ENCODE measurements around the gene RGS6. TPM values are rescaled to one million over a fixed set of nuclear protein-coding genes. Genes with fewer than 3 reads are reported as not detected.

Gene RGS6
- polyA plus RNA-seq, 2 donors = 0.11 to 0.29 TPM

GRCh38 chr14:72597252-72598233 lies 665.3 kb downstream of the RGS6 start:
- H3K9me3 ChIP-seq (ENCODE audit: control insufficient read depth in 2 of 2, insufficient read depth in 1 of 2, low read depth in 1 of 2, low read length in 1 of 2) = no peaks in the 10 kb centered on the region
- no peaks in the 10 kb centered on the region for H3K36me3 ChIP-seq (ENCODE audit: control insufficient read depth in 2 of 2, insufficient read depth in 2 of 2, low read length in 1 of 2)
- no peaks in the 10 kb centered on the region for H3K4me1 ChIP-seq (ENCODE audit: control insufficient read depth in 2 of 2, insufficient read depth in 2 of 2, low read length in 1 of 2)
- no peak overlapping the region for H3K27ac ChIP-seq (ENCODE audit: low read depth in 2 of 2, low read length in 1 of 2)
- no peak overlapping the region for H3K4me3 ChIP-seq (ENCODE audit: low read depth in 1 of 2, low read length in 2 of 2)
- H3K27me3 ChIP-seq (ENCODE audit: control insufficient read depth in 1 of 2, insufficient read depth in 2 of 2, low read length in 2 of 2) = no peaks in the 10 kb centered on the region
- 53 to 73% methylated on average over 16 of the region's 16 CpGs for WGBS, 2 donors

GRCh38 chr14:72598306-72598705 lies 666.1 kb downstream of the RGS6 start:
- H3K4me3 ChIP-seq (ENCODE audit: low read depth in 1 of 2, low read length in 2 of 2) = no peak overlapping the region
- no peaks in the 10 kb centered on the region for H3K9me3 ChIP-seq (ENCODE audit: control insufficient read depth in 2 of 2, insufficient read depth in 1 of 2, low read depth in 1 of 2, low read length in 1 of 2)
- no peaks in the 10 kb centered on the region for H3K36me3 ChIP-seq (ENCODE audit: control insufficient read depth in 2 of 2, insufficient read depth in 2 of 2, low read length in 1 of 2)
- no peak overlapping the region for H3K27ac ChIP-seq (ENCODE audit: low read depth in 2 of 2, low read length in 1 of 2)
- H3K4me1 ChIP-seq (ENCODE audit: control insufficient read depth in 2 of 2, insufficient read depth in 2 of 2, low read length in 1 of 2) = no peaks in the 10 kb centered on the region
- no peaks in the 10 kb centered on the region for H3K27me3 ChIP-seq (ENCODE audit: control insufficient read depth in 1 of 2, insufficient read depth in 2 of 2, low read length in 2 of 2)
- WGBS, 2 donors = 86 to 94% methylated on average over 5 of the region's 5 CpGs

GRCh38 chr14:72599579-72600470 lies 667.6 kb downstream of the RGS6 start:
- 71 to 76% methylated on average over 16 of the region's 16 CpGs for WGBS, 2 donors
- Histone ChIP-seq H3K27ac (ENCODE audit: low read depth in 2 of 2, low read length in 1 of 2) (no peak overlapping the region), H3K27me3 (ENCODE audit: control insufficient read depth in 1 of 2, insufficient read depth in 2 of 2, low read length in 2 of 2) (no peaks in the 10 kb centered on the region), H3K4me1 (ENCODE audit: control insufficient read depth in 2 of 2, insufficient read depth in 2 of 2, low read length in 1 of 2) (no peaks in the 10 kb centered on the region), H3K36me3 (ENCODE audit: control insufficient read depth in 2 of 2, insufficient read depth in 2 of 2, low read length in 1 of 2) (no peaks in the 10 kb centered on the region), H3K4me3 (ENCODE audit: low read depth in 1 of 2, low read length in 2 of 2) (no peak overlapping the region), H3K9me3 (ENCODE audit: control insufficient read depth in 2 of 2, insufficient read depth in 1 of 2, low read depth in 1 of 2, low read length in 1 of 2) (no peaks in the 10 kb centered on the region)

GRCh38 chr14:72600551-72601330 lies 668.5 kb downstream of the RGS6 start:
- no peaks in the 10 kb centered on the region for H3K4me1 ChIP-seq (ENCODE audit: control insufficient read depth in 2 of 2, insufficient read depth in 2 of 2, low read length in 1 of 2)
- no peaks in the 10 kb centered on the region for H3K36me3 ChIP-seq (ENCODE audit: control insufficient read depth in 2 of 2, insufficient read depth in 2 of 2, low read length in 1 of 2)
- no peaks in the 10 kb centered on the region for H3K27me3 ChIP-seq (ENCODE audit: control insufficient read depth in 1 of 2, insufficient read depth in 2 of 2, low read length in 2 of 2)
- WGBS, 2 donors = 66 to 73% methylated on average over 9 of the region's 9 CpGs
- H3K27ac ChIP-seq (ENCODE audit: low read depth in 2 of 2, low read length in 1 of 2) = no peak overlapping the region
- H3K9me3 ChIP-seq (ENCODE audit: control insufficient read depth in 2 of 2, insufficient read depth in 1 of 2, low read depth in 1 of 2, low read length in 1 of 2) = no peaks in the 10 kb centered on the region
- no peak overlapping the region for H3K4me3 ChIP-seq (ENCODE audit: low read depth in 1 of 2, low read length in 2 of 2)

GRCh38 chr14:72603639-72604038 lies 671.4 kb downstream of the RGS6 start:
- H3K4me1 ChIP-seq (ENCODE audit: control insufficient read depth in 2 of 2, insufficient read depth in 2 of 2, low read length in 1 of 2) = no peaks in the 10 kb centered on the region
- H3K36me3 ChIP-seq (ENCODE audit: control insufficient read depth in 2 of 2, insufficient read depth in 2 of 2, low read length in 1 of 2) = no peaks in the 10 kb centered on the region
- no peak overlapping the region for H3K27ac ChIP-seq (ENCODE audit: low read depth in 2 of 2, low read length in 1 of 2)
- H3K4me3 ChIP-seq (ENCODE audit: low read depth in 1 of 2, low read length in 2 of 2) = no peak overlapping the region
- no peaks in the 10 kb centered on the region for H3K9me3 ChIP-seq (ENCODE audit: control insufficient read depth in 2 of 2, insufficient read depth in 1 of 2, low read depth in 1 of 2, low read length in 1 of 2)
- H3K27me3 ChIP-seq (ENCODE audit: control insufficient read depth in 1 of 2, insufficient read depth in 2 of 2, low read length in 2 of 2) = no peaks in the 10 kb centered on the region
- 73 to 78% methylated on average over 4 of the region's 4 CpGs for WGBS, 2 donors

- no peak overlapping the region for H3K4me3 ChIP-seq (ENCODE audit: low read depth in 1 of 2, low read length in 2 of 2)
- no peak overlapping the region for H3K27ac ChIP-seq (ENCODE audit: low read depth in 2 of 2, low read length in 1 of 2)
- H3K27me3 ChIP-seq (ENCODE audit: control insufficient read depth in 1 of 2, insufficient read depth in 2 of 2, low read length in 2 of 2) = no peaks in the 10 kb centered on the region
- WGBS, 2 donors = 88 to 91% methylated on average over 3 of the region's 3 CpGs
- H3K4me1 ChIP-seq (ENCODE audit: control insufficient read depth in 2 of 2, insufficient read depth in 2 of 2, low read length in 1 of 2) = no peaks in the 10 kb centered on the region
- no peaks in the 10 kb centered on the region for H3K36me3 ChIP-seq (ENCODE audit: control insufficient read depth in 2 of 2, insufficient read depth in 2 of 2, low read length in 1 of 2)
- no peaks in the 10 kb centered on the region for H3K9me3 ChIP-seq (ENCODE audit: control insufficient read depth in 2 of 2, insufficient read depth in 1 of 2, low read depth in 1 of 2, low read length in 1 of 2)
These were observed 671.9 kb downstream of the RGS6 start for GRCh38 chr14:72604133-72604532.

GRCh38 chr14:72605096-72605920 lies 673.1 kb downstream of the RGS6 start:
- no peaks in the 10 kb centered on the region for H3K4me1 ChIP-seq (ENCODE audit: control insufficient read depth in 2 of 2, insufficient read depth in 2 of 2, low read length in 1 of 2)
- no peak overlapping the region for H3K4me3 ChIP-seq (ENCODE audit: low read depth in 1 of 2, low read length in 2 of 2)
- H3K27ac ChIP-seq (ENCODE audit: low read depth in 2 of 2, low read length in 1 of 2) = no peak overlapping the region
- WGBS, 2 donors = 85 to 87% methylated on average over 18 of the region's 18 CpGs
- no peaks in the 10 kb centered on the region for H3K27me3 ChIP-seq (ENCODE audit: control insufficient read depth in 1 of 2, insufficient read depth in 2 of 2, low read length in 2 of 2)
- H3K36me3 ChIP-seq (ENCODE audit: control insufficient read depth in 2 of 2, insufficient read depth in 2 of 2, low read length in 1 of 2) = no peaks in the 10 kb centered on the region
- no peaks in the 10 kb centered on the region for H3K9me3 ChIP-seq (ENCODE audit: control insufficient read depth in 2 of 2, insufficient read depth in 1 of 2, low read depth in 1 of 2, low read length in 1 of 2)

- Histone ChIP-seq H3K36me3 (ENCODE audit: control insufficient read depth in 2 of 2, insufficient read depth in 2 of 2, low read length in 1 of 2) (no peaks in the 10 kb centered on the region), H3K27me3 (ENCODE audit: control insufficient read depth in 1 of 2, insufficient read depth in 2 of 2, low read length in 2 of 2) (no peaks in the 10 kb centered on the region), H3K27ac (ENCODE audit: low read depth in 2 of 2, low read length in 1 of 2) (no peak overlapping the region), H3K4me3 (ENCODE audit: low read depth in 1 of 2, low read length in 2 of 2) (no peak overlapping the region), H3K9me3 (ENCODE audit: control insufficient read depth in 2 of 2, insufficient read depth in 1 of 2, low read depth in 1 of 2, low read length in 1 of 2) (no peaks in the 10 kb centered on the region), H3K4me1 (ENCODE audit: control insufficient read depth in 2 of 2, insufficient read depth in 2 of 2, low read length in 1 of 2) (no peaks in the 10 kb centered on the region)
- WGBS, 2 donors = 92 to 94% methylated on average over 3 of the region's 3 CpGs
These were observed 673.6 kb downstream of the RGS6 start for GRCh38 chr14:72605921-72606220.

All from esophagus (tissue), 2 donors.